ENCODE measurements around the gene UFD1. TPM values are rescaled to one million over a fixed set of nuclear protein-coding genes. Genes with fewer than 3 reads are reported as not detected.

Gene UFD1
- 41.5 TPM for total RNA-seq

- ATAC-seq = peak; percentile 82
- intact Hi-C loops (cut with DNase I) = no loop called here
- DNase-seq (ENCODE audit: low spot score) = peak; percentile 87
Measured at GRCh38 chr22:19478901-19479354, at the start of gene UFD1. UFD1 (minus strand) TSS chr22:19479193; CDS start chr22:19479085, 108 bp downstream.

- ATAC-seq (no peak), DNase-seq (ENCODE audit: low spot score) (no peak)
- intact Hi-C loops (cut with DNase I) = no loop called here
Measured at GRCh38 chr22:19527861-19528417, 48.9 kb upstream of the UFD1 start.

- peak; percentile 6 for DNase-seq (ENCODE audit: low spot score)
- intact Hi-C loops (cut with DNase I) = no loop called here
- no peak for ATAC-seq
Measured at GRCh38 chr22:19527321-19527721, 48.3 kb upstream of the UFD1 start.

- intact Hi-C loops (cut with DNase I) = no loop called here
- no peak for DNase-seq (ENCODE audit: low spot score)
- ATAC-seq = no peak
Measured at GRCh38 chr22:19526702-19527111, 47.7 kb upstream of the UFD1 start.

GRCh38 chr22:19526076-19526701, 47.2 kb upstream of the UFD1 start:
- intact Hi-C loops (cut with DNase I) = no loop called here
- ATAC-seq = no peak
- no peak for DNase-seq (ENCODE audit: low spot score)

GRCh38 chr22:19525666-19526065, 46.7 kb upstream of the UFD1 start:
- intact Hi-C loops (cut with DNase I) = no loop called here
- ATAC-seq (no peak), DNase-seq (ENCODE audit: low spot score) (no peak)

GRCh38 chr22:19525116-19525660, 46.2 kb upstream of the UFD1 start:
- ATAC-seq (no peak), DNase-seq (ENCODE audit: low spot score) (no peak)
- intact Hi-C loops (cut with DNase I) = no loop called here

GRCh38 chr22:19524170-19525115, 45.5 kb upstream of the UFD1 start, which contains the start of gene CLDN5:
CLDN5 (minus strand) TSS chr22:19524410; CDS start chr22:19524255, 155 bp downstream.
- DNase-seq (ENCODE audit: low spot score) = no peak
- ATAC-seq = peak; percentile 29
- intact Hi-C loops (cut with DNase I) = no loop called here

- intact Hi-C loops (cut with DNase I) = no loop called here
- no peak for DNase-seq (ENCODE audit: low spot score)
- ATAC-seq = no peak
Measured at GRCh38 chr22:19523240-19524169, 44.5 kb upstream of the UFD1 start.

GRCh38 chr22:19522881-19523239, 43.9 kb upstream of the UFD1 start:
- DNase-seq (ENCODE audit: low spot score) = no peak
- no peak for ATAC-seq

GRCh38 chr22:19522190-19522880, 43.3 kb upstream of the UFD1 start:
- ATAC-seq (no peak), DNase-seq (ENCODE audit: low spot score) (no peak)
- intact Hi-C loops (cut with DNase I) = no loop called here

More at GRCh38 chr22:19522881-19523239, 43.9 kb upstream of the UFD1 start:
- intact Hi-C loops (cut with DNase I) = no loop called here

GRCh38 chr22:19520566-19521305, 41.7 kb upstream of the UFD1 start:
- intact Hi-C loops (cut with DNase I) = no loop called here
- no peak for DNase-seq (ENCODE audit: low spot score)
- no peak for ATAC-seq

- DNase-seq (ENCODE audit: low spot score) = no peak
- intact Hi-C loops (cut with DNase I) = no loop called here
- ATAC-seq = no peak
Measured at GRCh38 chr22:19520007-19520406, 41.0 kb upstream of the UFD1 start.

GRCh38 chr22:19519041-19519926, 40.3 kb upstream of the UFD1 start:
- intact Hi-C loops (cut with DNase I) = no loop called here
- ATAC-seq = no peak

GRCh38 chr22:19518635-19519034, 39.6 kb upstream of the UFD1 start:
- intact Hi-C loops (cut with DNase I) = no loop called here
- ATAC-seq = no peak
- DNase-seq (ENCODE audit: low spot score) = no peak

More at GRCh38 chr22:19519041-19519926, 40.3 kb upstream of the UFD1 start:
- no peak for DNase-seq (ENCODE audit: low spot score)

GRCh38 chr22:19517919-19518611, 39.1 kb upstream of the UFD1 start:
- intact Hi-C loops (cut with DNase I) = no loop called here
- no peak for ATAC-seq
- DNase-seq (ENCODE audit: low spot score) = no peak

Measured in sciatic nerve (tissue), 2 donors.